ENCODE measurements around the gene ASPHD1.

Gene ASPHD1

DNA sequence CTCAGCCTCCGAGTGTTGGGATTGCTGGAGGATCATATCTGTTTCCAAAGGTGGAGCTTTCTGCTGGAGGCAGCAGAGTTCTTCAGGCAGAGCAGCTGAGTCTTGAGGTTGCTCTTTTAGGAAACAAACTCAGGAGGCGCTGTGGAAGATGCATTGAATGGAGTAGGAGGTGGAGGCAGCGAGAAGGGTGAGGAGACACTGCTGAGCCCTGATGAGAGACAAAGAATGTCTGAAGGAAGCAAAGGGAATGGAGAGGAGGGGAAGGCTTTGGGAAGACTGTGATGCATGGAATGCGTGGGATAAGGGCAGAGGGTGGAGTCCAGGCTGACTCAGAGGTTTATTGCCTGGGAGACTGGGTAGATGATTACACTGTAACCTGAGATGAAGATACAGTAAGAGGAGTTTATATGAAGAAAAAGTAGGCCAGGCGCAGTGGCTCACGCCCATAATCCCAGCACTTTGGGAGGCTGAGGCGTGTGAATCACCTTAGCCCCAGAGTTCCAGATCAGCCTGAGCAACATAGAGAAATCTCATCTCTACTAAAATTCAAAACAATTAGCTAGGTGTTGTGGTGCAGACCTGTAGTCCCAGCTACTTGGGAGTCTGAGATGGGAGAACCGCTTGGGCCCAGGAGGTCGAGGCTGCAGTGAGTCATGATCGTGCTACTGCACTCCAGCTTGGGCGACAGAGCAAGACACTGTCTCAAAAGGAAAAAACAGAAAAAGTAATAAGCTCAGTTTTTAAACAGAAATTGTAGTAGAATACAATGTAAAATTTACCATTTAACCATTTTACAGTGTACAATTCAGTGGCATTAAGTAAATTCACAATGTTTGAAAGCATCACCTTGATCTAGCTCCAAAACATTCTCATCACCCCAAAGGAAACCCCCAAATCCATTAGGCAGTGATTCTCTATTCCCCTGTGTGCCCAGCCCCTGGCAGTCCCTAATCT is 43.8 kb downstream of the ASPHD1 start:
- peak; percentile 98 for DNase-seq

- DNase-seq = no peak
Measured at GRCh38 chr16:29947897-29948296, 47.6 kb downstream of the ASPHD1 start.

- no peak for DNase-seq
Measured at GRCh38 chr16:29950806-29951461, 50.6 kb downstream of the ASPHD1 start.

- DNase-seq = no peak
Measured at GRCh38 chr16:29951625-29952365, 51.5 kb downstream of the ASPHD1 start.
